Measurements from ENCODE around the gene EIF4H. TPM values are rescaled to one million over a fixed set of nuclear protein-coding genes. Genes with fewer than 3 reads are reported as not detected.

EIF4H gene
- total and polyA plus RNA-seq, 2 of the 8 experiments (the other 6 are each of a cell fraction or from before 2014, with no cell fraction given) = 323 to 382 TPM

GRCh38 chr7:74129887-74130286 is 44.3 kb upstream of the EIF4H start:
- no peak overlapping the region for H3K18ac ChIP-seq (ENCODE audit: extremely low read depth, low read length)
- H3K27ac ChIP-seq (ENCODE audit: low read depth, low read length) = no peak overlapping the region
- no peaks in the 10 kb centered on the region for H3K27me3 ChIP-seq (replicated peaks in 1 of 4; ENCODE audit: control insufficient read depth in 3 of 4, extremely low read depth in 1 of 4, insufficient read depth in 3 of 4, low read length in 3 of 4)
- no peak overlapping the region for H3K56ac ChIP-seq (replicated peaks; ENCODE audit: insufficient read length, low read depth, low read length)
- POLR2A ChIA-PET (ENCODE audit: partially characterized antibody) = interaction anchor here (1.1 kb wide), 1 partner anchor 9 kb away, joined by 4 read pairs; no protein-coding TSS in a partner anchor
- no peak overlapping the region for H2BK20ac ChIP-seq (ENCODE audit: low read length)
- no peak overlapping the region for H3K9ac ChIP-seq (replicated peaks in 1 of 4; ENCODE audit: extremely low read depth in 1 of 4, low read depth in 3 of 4, low read length in 3 of 4)
- H2BK15ac ChIP-seq (ENCODE audit: low read length) = no peak overlapping the region
- no peak for DNase-seq (ENCODE audit: low read depth in 1 of 2, low spot score in 2 of 2)
- H3K9me3 ChIP-seq (ENCODE audit: insufficient read depth in 2 of 2, low read depth in 1 of 2, low read length in 1 of 2) = no peaks in the 10 kb centered on the region
- H2BK5ac ChIP-seq (ENCODE audit: low read depth, low read length) = no peak overlapping the region
- no peak for TF ChIP-seq SIN3A (conservative IDR thresholded peaks at IDR 0.05 in 1 of 2, IDR thresholded peaks at IDR 0.05 in 1 of 2; ENCODE audit: low read depth in 1 of 2, low read length in 2 of 2)
- no peak for TF ChIP-seq CTBP2 (IDR thresholded peaks at IDR 0.05; ENCODE audit: borderline replicate concordance, insufficient read depth, insufficient read length, low read length)
- TF ChIP-seq USF2 (IDR thresholded peaks at IDR 0.05; ENCODE audit: low read length) = no peak
- no peaks in the 10 kb centered on the region for H3K79me1 ChIP-seq (ENCODE audit: low read depth, low read length)
- CTCF ChIA-PET (ENCODE audit: partially characterized antibody) = interaction anchor here (0.7 to 2.4 kb wide), 7 partner anchors 8 to 103 kb away, joined by 3 to 10 read pairs (median 4); no protein-coding TSS in a partner anchor
- no peak overlapping the region for H2BK120ac ChIP-seq (replicated peaks; ENCODE audit: low read depth, low read length)
- no peak overlapping the region for H4K5ac ChIP-seq (ENCODE audit: insufficient read length, low read depth, low read length)
- H4K20me1 ChIP-seq (replicated peaks in 1 of 2; ENCODE audit: control insufficient read depth in 1 of 2, insufficient read depth in 2 of 2, low read length in 2 of 2) = no peaks in the 10 kb centered on the region
- H3K4ac ChIP-seq (replicated peaks; ENCODE audit: insufficient read length, low read depth, low read length) = no peak overlapping the region
- H3K14ac ChIP-seq (ENCODE audit: insufficient read length) = no peak overlapping the region
- H3K79me2 ChIP-seq (ENCODE audit: control insufficient read depth in 1 of 2, insufficient read depth in 2 of 2, low read length in 2 of 2) = no peaks in the 10 kb centered on the region
- H3K23me2 ChIP-seq (ENCODE audit: low read depth, low read length) = no peaks in the 10 kb centered on the region; the same call in 1 of the 2 replicates
- no peak overlapping the region for H3K4me3 ChIP-seq (ENCODE audit: extremely low read depth in 1 of 4, insufficient read depth in 2 of 4, low read depth in 3 of 4, low read length in 4 of 4)
- WGBS, 2 experiments (ENCODE audit: extremely low coverage in 1 of 2, insufficient coverage in 1 of 2, insufficient read length in 1 of 2, insufficient replicate concordance in 2 of 2, low coverage in 1 of 2, low lambda C conversion rate in 2 of 2, missing lambda C conversion rate in 1 of 2) = 86% methylated on average over 2 of the region's 2 CpGs; no CpG with 5 or more reads in 1 of the 2 experiments
- H3K36me3 ChIP-seq (ENCODE audit: control insufficient read depth in 2 of 4, insufficient read depth in 4 of 4, low read length in 3 of 4) = no peaks in the 10 kb centered on the region
- FAIRE-seq = no peak
- H2BK12ac ChIP-seq (ENCODE audit: low read depth, low read length) = no peak overlapping the region
- no peak overlapping the region for H4K8ac ChIP-seq (ENCODE audit: extremely low read depth, insufficient read depth, low read length)
- H4K91ac ChIP-seq (replicated peaks; ENCODE audit: insufficient read length, low read length) = no peak overlapping the region
- H3K23ac ChIP-seq (ENCODE audit: insufficient read length) = no peak overlapping the region
- H3K4me1 ChIP-seq (replicated peaks in 1 of 4; ENCODE audit: control insufficient read depth in 3 of 4, insufficient read depth in 4 of 4, low read length in 3 of 4) = peaks cover 0 to 3% (median 0%) of the 10 kb centered on the region in 4 experiments; a peak in 1 of 7 replicates
- H3K4me2 ChIP-seq (ENCODE audit: insufficient read depth in 1 of 2, low read depth in 2 of 2, low read length in 2 of 2) = no peak overlapping the region
- no peak overlapping the region for H2AFZ ChIP-seq (ENCODE audit: low read length)
- no peak overlapping the region for H2AK5ac ChIP-seq (ENCODE audit: low read depth, low read length)

All from H1 (cell line).